ENCODE results near the gene MDM4.

MDM4 gene

GRCh38 chr1:204580862-204581261, 64.7 kb downstream of the MDM4 start:
- no peak overlapping the region for H3K4me3 ChIP-seq (ENCODE audit: low read length)
- TF ChIP-seq EZH2 (optimal IDR thresholded peaks at IDR 0.05; ENCODE audit: low read depth, low read length) = no peak
- TF ChIP-seq CTCF (IDR thresholded peaks at IDR 0.05; ENCODE audit: low read length) = no peak
- TF ChIP-seq EZH2phosphoT487 (IDR thresholded peaks at IDR 0.05; ENCODE audit: low read length) = no peak
- no peak overlapping the region for H3K27ac ChIP-seq (ENCODE audit: low read length)
- no peaks in the 10 kb centered on the region for H3K9me2 ChIP-seq (replicated peaks; ENCODE audit: insufficient read depth, low read length)
- H3K9me3 ChIP-seq (replicated peaks; ENCODE audit: insufficient read depth, low read length) = no peaks in the 10 kb centered on the region
- H3K36me3 ChIP-seq (replicated peaks; ENCODE audit: insufficient read depth, low read length) = no peaks in the 10 kb centered on the region
- peaks cover 22% of the 10 kb centered on the region for H3F3A ChIP-seq (ENCODE audit: insufficient read depth, low read length)
- no peak for DNase-seq
- H3K9ac ChIP-seq (ENCODE audit: low read length) = no peak overlapping the region
- H3K4me1 ChIP-seq (ENCODE audit: low read length) = peaks cover 21% of the 10 kb centered on the region
- no peaks in the 10 kb centered on the region for H4K20me1 ChIP-seq (ENCODE audit: insufficient read depth, low read length)
- no peak overlapping the region for H2AFZ ChIP-seq (ENCODE audit: low read length)
- H3K79me2 ChIP-seq (ENCODE audit: low read length) = no peaks in the 10 kb centered on the region
- H3K27me3 ChIP-seq (replicated peaks; ENCODE audit: insufficient read depth, low read length) = no peaks in the 10 kb centered on the region
- H3K4me2 ChIP-seq (ENCODE audit: low read depth, low read length) = no peak overlapping the region

- peaks cover 21% of the 10 kb centered on the region for H3K4me1 ChIP-seq (ENCODE audit: low read length)
- no peaks in the 10 kb centered on the region for H3K9me3 ChIP-seq (replicated peaks; ENCODE audit: insufficient read depth, low read length)
- no peak overlapping the region for H3K4me3 ChIP-seq (ENCODE audit: low read length)
- H3K36me3 ChIP-seq (replicated peaks; ENCODE audit: insufficient read depth, low read length) = no peaks in the 10 kb centered on the region
- no peaks in the 10 kb centered on the region for H3K9me2 ChIP-seq (replicated peaks; ENCODE audit: insufficient read depth, low read length)
- H2AFZ ChIP-seq (ENCODE audit: low read length) = no peak overlapping the region
- no peaks in the 10 kb centered on the region for H3K79me2 ChIP-seq (ENCODE audit: low read length)
- no peaks in the 10 kb centered on the region for H4K20me1 ChIP-seq (ENCODE audit: insufficient read depth, low read length)
- peaks cover 22% of the 10 kb centered on the region for H3F3A ChIP-seq (ENCODE audit: insufficient read depth, low read length)
- H3K27ac ChIP-seq (ENCODE audit: low read length) = no peak overlapping the region
- H3K9ac ChIP-seq (ENCODE audit: low read length) = no peak overlapping the region
- TF ChIP-seq CTCF (IDR thresholded peaks at IDR 0.05; ENCODE audit: low read length) (no peak), EZH2 (optimal IDR thresholded peaks at IDR 0.05; ENCODE audit: low read depth, low read length) (no peak), EZH2phosphoT487 (IDR thresholded peaks at IDR 0.05; ENCODE audit: low read length) (no peak)
- no peak for DNase-seq
- no peak overlapping the region for H3K4me2 ChIP-seq (ENCODE audit: low read depth, low read length)
- H3K27me3 ChIP-seq (replicated peaks; ENCODE audit: insufficient read depth, low read length) = no peaks in the 10 kb centered on the region
Observed at GRCh38 chr1:204581759-204582158, 65.6 kb downstream of the MDM4 start.

- H3F3A ChIP-seq (ENCODE audit: insufficient read depth, low read length) = peaks cover 8% of the 10 kb centered on the region
- no peak for DNase-seq
- H3K27ac ChIP-seq (ENCODE audit: low read length) = no peak overlapping the region
- no peak overlapping the region for H2AFZ ChIP-seq (ENCODE audit: low read length)
- no peak overlapping the region for H3K9ac ChIP-seq (ENCODE audit: low read length)
- no peak overlapping the region for H3K4me2 ChIP-seq (ENCODE audit: low read depth, low read length)
- peaks cover 7% of the 10 kb centered on the region for H3K4me1 ChIP-seq (ENCODE audit: low read length)
- no peak overlapping the region for H3K4me3 ChIP-seq (ENCODE audit: low read length)
- no peaks in the 10 kb centered on the region for H3K36me3 ChIP-seq (replicated peaks; ENCODE audit: insufficient read depth, low read length)
- no peaks in the 10 kb centered on the region for H3K27me3 ChIP-seq (replicated peaks; ENCODE audit: insufficient read depth, low read length)
- no peaks in the 10 kb centered on the region for H3K79me2 ChIP-seq (ENCODE audit: low read length)
- TF ChIP-seq CTCF (IDR thresholded peaks at IDR 0.05; ENCODE audit: low read length) (no peak), EZH2 (optimal IDR thresholded peaks at IDR 0.05; ENCODE audit: low read depth, low read length) (no peak), EZH2phosphoT487 (IDR thresholded peaks at IDR 0.05; ENCODE audit: low read length) (no peak)
- H3K9me2 ChIP-seq (replicated peaks; ENCODE audit: insufficient read depth, low read length) = no peaks in the 10 kb centered on the region
- H4K20me1 ChIP-seq (ENCODE audit: insufficient read depth, low read length) = no peaks in the 10 kb centered on the region
- H3K9me3 ChIP-seq (replicated peaks; ENCODE audit: insufficient read depth, low read length) = no peaks in the 10 kb centered on the region
Observed at GRCh38 chr1:204583909-204584632, 67.9 kb downstream of the MDM4 start.
